Renal cortical epithelial cell (primary cell): ENCODE results near the gene IFNAR1. TPM values are rescaled to one million over a fixed set of nuclear protein-coding genes. Genes with fewer than 3 reads are reported as not detected.

ENCODE experiments used
- DNase-seq: peaks from one replicate; pipeline ENCODE4 v3.0.0-alpha.2; 2011; ENCODE audit warnings: low read depth
- total RNA-seq: library from RNA; depleted of rRNA; stranded (reverse); fragments of >200 nt; gene quantifications from 2 replicates; pipeline ENCODE4 v1.2.3, GENCODE V29; 2014

IFNAR1 gene
- total RNA-seq, result 19.6 and 58.3 TPM in 2 replicates

GRCh38 chr21:33324291-33325221 is at the start of gene IFNAR1:
Gene IFNAR1 (plus strand): TSS chr21:33324970. CDS start chr21:33325056, 86 bp downstream.
- DNase-seq, result peak; percentile 90

GRCh38 chr21:33278721-33279120 is 46.0 kb upstream of the IFNAR1 start:
- no peak for DNase-seq

GRCh38 chr21:33279330-33279820 is 45.4 kb upstream of the IFNAR1 start:
- DNase-seq, result no peak

- no peak for DNase-seq
These were observed 43.6 kb upstream of the IFNAR1 start for GRCh38 chr21:33281096-33281652.

- no peak for DNase-seq
These were observed 41.6 kb upstream of the IFNAR1 start for GRCh38 chr21:33283203-33283602.

- DNase-seq, result no peak
These were observed 38.7 kb upstream of the IFNAR1 start for GRCh38 chr21:33286076-33286475.

GRCh38 chr21:33286600-33287456 is 37.9 kb upstream of the IFNAR1 start:
- peak; percentile 74 for DNase-seq

GRCh38 chr21:33289199-33289819 is 35.5 kb upstream of the IFNAR1 start:
- no peak for DNase-seq

GRCh38 chr21:33290441-33290840 is 34.3 kb upstream of the IFNAR1 start:
- DNase-seq, result no peak

- DNase-seq, result no peak
These were observed 33.1 kb upstream of the IFNAR1 start for GRCh38 chr21:33291686-33292085.

- DNase-seq, result no peak
These were observed 32.0 kb upstream of the IFNAR1 start for GRCh38 chr21:33292724-33293123.

GRCh38 chr21:33293136-33293535 is 31.6 kb upstream of the IFNAR1 start:
- DNase-seq, result no peak

- no peak for DNase-seq
These were observed 31.0 kb upstream of the IFNAR1 start for GRCh38 chr21:33293811-33294216.

GRCh38 chr21:33296156-33296555 is 28.6 kb upstream of the IFNAR1 start:
- DNase-seq, result no peak

GRCh38 chr21:33299181-33299752 is 25.5 kb upstream of the IFNAR1 start:
- no peak for DNase-seq

GRCh38 chr21:33300701-33301631 is 23.8 kb upstream of the IFNAR1 start:
- DNase-seq, result no peak

GRCh38 chr21:33301632-33302002 is 23.2 kb upstream of the IFNAR1 start:
- no peak for DNase-seq

GRCh38 chr21:33302055-33302454 is 22.7 kb upstream of the IFNAR1 start:
- DNase-seq, result no peak

- no peak for DNase-seq
These were observed 22.0 kb upstream of the IFNAR1 start for GRCh38 chr21:33302796-33303195.

- DNase-seq, result no peak
These were observed 19.5 kb upstream of the IFNAR1 start for GRCh38 chr21:33305344-33305671.
